H9 (cell line): ENCODE results near the gene STAB2. TPM values are rescaled to one million over a fixed set of nuclear protein-coding genes. Genes with fewer than 3 reads are reported as not detected.

ENCODE experiments used
- DNase-seq: peaks from one replicate; pipeline ENCODE4 v3.0.0-alpha.2; 2017
- H2AFZ ChIP-seq: one replicate; pipeline ENCODE4 v1.6.1; 2013; ENCODE audit warnings: mild to moderate bottlenecking, low read length, control low read depth, moderate library complexity
- H2AK5ac ChIP-seq: 2 replicates; pipeline ENCODE4 v1.6.1; 2013; ENCODE audit warnings: low read length, control low read depth, mixed read lengths; ENCODE audit not compliant: insufficient read length
- H2BK120ac ChIP-seq: one replicate; pipeline ENCODE4 v1.6.1; 2013; ENCODE audit warnings: low read depth, mild to moderate bottlenecking, low read length, control low read depth, inconsistent platforms; ENCODE audit not compliant: poor library complexity, severe bottlenecking
- H2BK12ac ChIP-seq: 2 replicates; pipeline ENCODE4 v1.6.1; 2013; ENCODE audit warnings: low read length, control low read depth, mixed read lengths, low read depth; ENCODE audit not compliant: insufficient read length
- H2BK15ac ChIP-seq: 2 replicates; pipeline ENCODE4 v1.6.1; 2013; ENCODE audit warnings: low read depth, low read length, control low read depth
- H2BK20ac ChIP-seq: one replicate; pipeline ENCODE4 v1.6.1; 2013; ENCODE audit warnings: low read depth, mild to moderate bottlenecking, low read length, control low read depth, inconsistent platforms; ENCODE audit not compliant: poor library complexity, severe bottlenecking
- H2BK5ac ChIP-seq: 2 replicates; pipeline ENCODE4 v1.6.1; 2013; ENCODE audit warnings: low read length, control low read depth, mixed read lengths; ENCODE audit not compliant: insufficient read length
- H3K14ac ChIP-seq: 2 replicates; pipeline ENCODE4 v1.6.1; 2013; ENCODE audit warnings: low read length, control low read depth; ENCODE audit not compliant: insufficient read depth
- H3K18ac ChIP-seq: 2 replicates; pipeline ENCODE4 v1.6.1; 2013; ENCODE audit warnings: low read depth, mild to moderate bottlenecking, mixed read lengths, low read length, control low read depth; ENCODE audit not compliant: insufficient read length
- H3K23ac ChIP-seq: 2 replicates; pipeline ENCODE4 v1.6.1; 2013; ENCODE audit warnings: low read length, control low read depth, mixed read lengths, low read depth; ENCODE audit not compliant: insufficient read length
- H3K23me2 ChIP-seq: 2 replicates; pipeline ENCODE4 v1.6.1; 2013; ENCODE audit warnings: low read depth, mild to moderate bottlenecking, mixed read lengths, low read length, control low read depth; ENCODE audit not compliant: insufficient read length, poor library complexity, severe bottlenecking
- H3K27ac ChIP-seq: 2 replicates; pipeline ENCODE4 v1.5.1; 2013; ENCODE audit warnings: low read length, control low read depth, mixed read lengths, low read depth; ENCODE audit not compliant: insufficient read length
- H3K27me3 ChIP-seq: 2 replicates; pipeline ENCODE4 v1.6.1; 2013; ENCODE audit warnings: low read length, control low read depth, inconsistent platforms; ENCODE audit not compliant: insufficient read depth
- H3K4ac ChIP-seq: 2 replicates; pipeline ENCODE4 v1.6.1; 2013; ENCODE audit warnings: low read depth, mild to moderate bottlenecking, control low read depth, inconsistent platforms, low read length, moderate library complexity
- H3K4me1 ChIP-seq: 2 replicates; pipeline ENCODE4 v1.6.1; 2013; ENCODE audit warnings: low read length, control low read depth, inconsistent platforms; ENCODE audit not compliant: insufficient read depth
- H3K4me2 ChIP-seq: 2 replicates; pipeline ENCODE4 v1.6.1; 2013; ENCODE audit warnings: low read length, control low read depth, mixed read lengths; ENCODE audit not compliant: insufficient read length, insufficient read depth
- H3K56ac ChIP-seq: 2 replicates; pipeline ENCODE4 v1.6.1; 2013; ENCODE audit warnings: low read depth, mild to moderate bottlenecking, mixed read lengths, low read length, control low read depth; ENCODE audit not compliant: insufficient read length
- H3K79me1 ChIP-seq: 2 replicates; pipeline ENCODE4 v1.6.1; 2013; ENCODE audit warnings: low read depth, mild to moderate bottlenecking, moderate library complexity, low read length, control low read depth, inconsistent platforms; ENCODE audit not compliant: insufficient read depth, poor library complexity, severe bottlenecking
- H3K79me2 ChIP-seq: 2 replicates; pipeline ENCODE4 v1.6.1; 2013; ENCODE audit warnings: low read length, control low read depth, inconsistent platforms; ENCODE audit not compliant: insufficient read depth
- H3K9ac ChIP-seq: 2 replicates; pipeline ENCODE4 v1.6.1; 2013; ENCODE audit warnings: low read length, control low read depth, mixed read lengths; ENCODE audit not compliant: insufficient read length; ENCODE audit errors: extremely low read depth
- H3K9me3 ChIP-seq: one replicate; pipeline ENCODE4 v1.6.1; 2013; ENCODE audit warnings: low read depth, low read length, inconsistent platforms; ENCODE audit not compliant: control insufficient read depth
- H3T11ph ChIP-seq: one replicate; pipeline ENCODE4 v1.6.1; 2013; ENCODE audit warnings: mild to moderate bottlenecking, low read length, control low read depth, inconsistent platforms
- H4K20me1 ChIP-seq: one replicate; pipeline ENCODE4 v1.6.1; 2013; ENCODE audit not compliant: control insufficient read depth, insufficient read length, insufficient read depth
- H4K5ac ChIP-seq: 2 replicates; pipeline ENCODE4 v1.6.1; 2013; ENCODE audit warnings: low read depth, mild to moderate bottlenecking, mixed read lengths, low read length, control low read depth; ENCODE audit not compliant: insufficient read length
- H4K8ac ChIP-seq: replicated peaks from 2 replicates; pipeline ENCODE4 v1.6.1; 2013; ENCODE audit warnings: low read length, control low read depth, mixed read lengths, low read depth; ENCODE audit not compliant: insufficient read length
- H4K91ac ChIP-seq: 2 replicates; pipeline ENCODE4 v1.6.1; 2013; ENCODE audit warnings: low read depth, mild to moderate bottlenecking, moderate library complexity, mixed read lengths, low read length, control low read depth; ENCODE audit not compliant: insufficient read length
- H3K27ac Mint-ChIP-seq, 3 experiments: 2 replicates in 2 of 3; 3 replicates in 1 of 3; pipeline ENCODE4 v1.8.0; 2020 to 2021; ENCODE audit warnings: mixed read lengths in 3 of 3, mild to moderate bottlenecking in 1 of 3, moderate library complexity in 1 of 3
- H3K27me3 Mint-ChIP-seq: 2 replicates; pipeline ENCODE4 v1.8.0; 2021; ENCODE audit warnings: low read depth, mild to moderate bottlenecking, moderate library complexity, mixed read lengths
- H3K36me3 Mint-ChIP-seq, 3 experiments: 2 replicates in 2 of 3; 3 replicates in 1 of 3; pipeline ENCODE4 v1.8.0; 2020 to 2021; ENCODE audit warnings: low read depth in 3 of 3, mixed read lengths in 3 of 3; ENCODE audit not compliant: insufficient read depth in 1 of 3
- H3K4me1 Mint-ChIP-seq, 2 experiments: 2 replicates each; pipeline ENCODE4 v1.8.0; 2020; ENCODE audit warnings: mixed read lengths in 2 of 2
- H3K4me3 Mint-ChIP-seq, 2 experiments: 2 replicates in 1 of 2; 3 replicates in 1 of 2; pipeline ENCODE4 v1.8.0; 2020 to 2021; ENCODE audit warnings: mild to moderate bottlenecking in 2 of 2, mixed read lengths in 2 of 2, moderate library complexity in 1 of 2
- H3K9me3 Mint-ChIP-seq, 2 experiments: 2 replicates in 1 of 2; 3 replicates in 1 of 2; pipeline ENCODE4 v1.8.0; 2020; ENCODE audit warnings: mild to moderate bottlenecking in 2 of 2, mixed read lengths in 2 of 2, moderate library complexity in 1 of 2
- CTCF ChIP-seq: fragments of 200-600 bp; sonication (generic); conservative IDR thresholded peaks from 3 replicates; pipeline ENCODE4 v1.8.0; 2021; ENCODE audit warnings: antibody characterized with exemption, mild to moderate bottlenecking
- WGBS: extraction: QIAGEN DNeasy Blood & Tissue Kit; methylation state at CpG from one replicate; pipeline ENCODE4 v1.1.7; 2013; ENCODE audit warnings: missing lambda C conversion rate, low lambda C conversion rate, mixed read lengths; ENCODE audit not compliant: insufficient read length; ENCODE audit errors: extremely low coverage; 5-methylcytosine and 5-hydroxymethylcytosine counted together
- total RNA-seq: library from RNA; stranded (reverse); gene quantifications from 2 replicates; pipeline ENCODE4 v1.2.1, GENCODE V29; 2021

STAB2 gene
- total RNA-seq, 1 experiment from 2014 or later, result 0.02 TPM

GRCh38 chr12:103656291-103656690 is 69.2 kb downstream of the STAB2 start:
- Mint-ChIP-seq H3K27me3 (no peaks in the 10 kb centered on the region; the same call in 1 of the 2 replicates), H3K36me3 (no peaks in the 10 kb centered on the region), H3K27ac (no peak overlapping the region), H3K4me1 (peaks cover 4 to 14% of the 10 kb centered on the region in 2 experiments), H3K4me3 (no peak overlapping the region), H3K9me3 (no peaks in the 10 kb centered on the region; a peak in 1 of 5 replicates)
- Histone ChIP-seq H3K79me1 (no peaks in the 10 kb centered on the region), H2AK5ac (no peak overlapping the region), H3K27ac (no peak overlapping the region), H3K9me3 (no peaks in the 10 kb centered on the region), H3K79me2 (no peaks in the 10 kb centered on the region), H2BK15ac (no peak overlapping the region), H2BK20ac (no peak overlapping the region), H2AFZ (no peak overlapping the region), H3K14ac (no peak overlapping the region), H3K27me3 (no peaks in the 10 kb centered on the region), H3K18ac (no peak overlapping the region), H3K9ac (no peak overlapping the region), H3K23ac (no peak overlapping the region), H3K4me1 (no peaks in the 10 kb centered on the region), H3T11ph (no peak overlapping the region), H2BK5ac (no peak overlapping the region), H2BK12ac (no peak overlapping the region), H4K20me1 (no peaks in the 10 kb centered on the region), H4K5ac (no peak overlapping the region), H3K56ac (no peak overlapping the region), H3K23me2 (no peaks in the 10 kb centered on the region), H3K4ac (no peak overlapping the region), H4K91ac (no peak overlapping the region), H2BK120ac (no peak overlapping the region), H4K8ac (no peak overlapping the region), H3K4me2 (no peak overlapping the region)
- TF ChIP-seq CTCF, result no peak
- no peak for DNase-seq
- WGBS, result no CpG with 5 or more reads among the region's 1 CpG
